ENCODE measurements around the gene ESR2.

ESR2 gene

DNA sequence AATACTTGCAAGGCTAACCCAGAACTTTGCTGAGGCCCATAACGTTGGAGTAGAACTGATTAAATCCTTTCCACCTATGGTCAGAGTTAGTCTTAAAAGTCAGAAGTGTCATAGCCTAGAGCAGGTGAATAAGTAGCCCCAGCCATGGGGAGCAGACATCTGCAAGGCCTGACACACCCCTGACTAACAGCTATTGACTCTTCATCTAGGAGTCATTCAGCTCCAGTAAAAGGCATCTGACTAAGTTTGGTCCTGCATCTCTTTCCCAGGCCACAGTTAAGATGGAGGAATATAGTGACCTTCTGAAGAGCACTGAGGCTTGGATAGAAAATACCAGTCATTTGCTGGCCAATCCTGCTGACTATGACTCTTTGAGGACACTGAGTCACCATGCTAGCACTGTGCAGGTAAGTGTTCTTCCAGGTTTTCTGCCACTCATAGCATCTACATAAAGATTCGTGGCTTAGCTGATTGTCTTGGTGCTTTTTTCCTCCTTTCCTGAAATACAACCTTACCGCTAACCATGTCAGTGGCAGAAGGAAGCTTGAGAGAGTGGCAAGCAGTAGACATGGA lies 212.9 kb downstream of the ESR2 start:
- no peaks in the 10 kb centered on the region for H3K4me1 ChIP-seq (ENCODE audit: control insufficient read depth in 1 of 2, insufficient read depth in 1 of 2, low read depth in 1 of 2, low read length in 1 of 2)
- H3K9me3 ChIP-seq, result no peaks in the 10 kb centered on the region
- H3K4me3 ChIP-seq (ENCODE audit: low read depth in 1 of 2, low read length in 1 of 2), result no peak overlapping the region
- H3K36me3 ChIP-seq, result peaks cover 78% of the 10 kb centered on the region
- H3K27ac ChIP-seq, result no peak overlapping the region
- no peaks in the 10 kb centered on the region for H3K27me3 ChIP-seq
- TF ChIP-seq CTCF (IDR thresholded peaks at IDR 0.05), result no peak

- H3K36me3 ChIP-seq, result peaks cover 86% of the 10 kb centered on the region
- H3K4me3 ChIP-seq (ENCODE audit: low read depth in 1 of 2, low read length in 1 of 2), result no peak overlapping the region
- no peaks in the 10 kb centered on the region for H3K9me3 ChIP-seq
Measured at GRCh38 chr14:64080452-64080851, 213.7 kb downstream of the ESR2 start.

GRCh38 chr14:64075613-64076005 lies 218.6 kb downstream of the ESR2 start:
- Histone ChIP-seq H3K36me3 (peaks cover 87% of the 10 kb centered on the region), H3K4me3 (ENCODE audit: low read depth in 1 of 2, low read length in 1 of 2) (no peak overlapping the region), H3K9me3 (no peaks in the 10 kb centered on the region), H3K27ac (no peak overlapping the region), H3K27me3 (no peaks in the 10 kb centered on the region), H3K4me1 (ENCODE audit: control insufficient read depth in 1 of 2, insufficient read depth in 1 of 2, low read depth in 1 of 2, low read length in 1 of 2) (no peaks in the 10 kb centered on the region)
- TF ChIP-seq CTCF (IDR thresholded peaks at IDR 0.05), result no peak

More at GRCh38 chr14:64080452-64080851, 213.7 kb downstream of the ESR2 start:
- Histone ChIP-seq H3K27me3 (no peaks in the 10 kb centered on the region), H3K27ac (no peak overlapping the region), H3K4me1 (ENCODE audit: control insufficient read depth in 1 of 2, insufficient read depth in 1 of 2, low read depth in 1 of 2, low read length in 1 of 2) (no peaks in the 10 kb centered on the region)
- TF ChIP-seq CTCF (IDR thresholded peaks at IDR 0.05), result no peak

DNA sequence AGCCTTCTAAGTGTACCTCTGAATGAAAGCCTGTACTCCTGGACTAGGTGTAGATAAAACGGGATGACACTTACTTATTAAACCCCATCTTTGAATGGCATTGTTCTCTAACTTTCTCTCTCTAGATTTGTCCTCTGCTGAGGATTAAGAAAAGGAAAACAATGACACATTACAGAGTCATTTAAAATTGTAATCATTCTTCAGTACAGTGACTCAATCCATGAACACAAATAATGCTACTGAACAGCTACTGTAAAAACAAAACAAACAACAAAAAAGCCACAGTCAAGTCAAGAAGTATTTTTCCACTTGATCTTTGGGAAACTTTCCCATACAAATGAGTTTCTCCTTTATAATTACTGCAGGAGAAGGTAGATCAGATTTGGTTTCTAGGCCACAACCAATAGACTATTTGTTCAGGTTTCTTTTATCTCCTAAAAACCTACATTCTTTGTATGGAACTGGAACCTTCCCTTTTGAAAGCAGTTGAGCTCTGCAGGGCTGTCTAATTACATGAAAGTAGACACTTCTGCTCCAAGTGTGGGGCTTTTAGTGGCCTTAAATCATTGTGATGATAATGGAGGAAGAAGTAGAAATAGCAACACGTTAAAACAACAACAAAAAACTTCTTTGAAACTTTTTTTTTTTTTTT lies 219.1 kb downstream of the ESR2 start:
- Histone ChIP-seq H3K27ac (no peak overlapping the region), H3K27me3 (no peaks in the 10 kb centered on the region)

GRCh38 chr14:64069634-64070359 lies 224.4 kb downstream of the ESR2 start:
- no peak for TF ChIP-seq CTCF (IDR thresholded peaks at IDR 0.05)
- Histone ChIP-seq H3K9me3 (no peaks in the 10 kb centered on the region), H3K4me1 (ENCODE audit: control insufficient read depth in 1 of 2, insufficient read depth in 1 of 2, low read depth in 1 of 2, low read length in 1 of 2) (no peaks in the 10 kb centered on the region), H3K4me3 (ENCODE audit: low read depth in 1 of 2, low read length in 1 of 2) (no peak overlapping the region), H3K27me3 (no peaks in the 10 kb centered on the region), H3K27ac (no peak overlapping the region), H3K36me3 (peaks cover 90% of the 10 kb centered on the region)

More for the DNA sequence above, 219.1 kb downstream of the ESR2 start:
- Histone ChIP-seq H3K9me3 (no peaks in the 10 kb centered on the region), H3K4me1 (ENCODE audit: control insufficient read depth in 1 of 2, insufficient read depth in 1 of 2, low read depth in 1 of 2, low read length in 1 of 2) (no peaks in the 10 kb centered on the region), H3K4me3 (ENCODE audit: low read depth in 1 of 2, low read length in 1 of 2) (no peak overlapping the region), H3K36me3 (peaks cover 86% of the 10 kb centered on the region)
- TF ChIP-seq CTCF (IDR thresholded peaks at IDR 0.05), result no peak

Data from neutrophil (primary cell).